H1 (cell line): ENCODE results near the gene NMNAT3. TPM values are rescaled to one million over a fixed set of nuclear protein-coding genes. Genes with fewer than 3 reads are reported as not detected.

ENCODE experiments used
- CTCF ChIA-PET: fragments of 300-600 bp; sonication (Branson Sonifier 250); formaldehyde crosslinking; loops from one replicate; lab custom pipeline; 2021; ENCODE audit not compliant: partially characterized antibody; lab: Charles Lee
- POLR2A ChIA-PET: fragments of 300-600 bp; sonication (Branson Sonifier 250); formaldehyde crosslinking; loops from one replicate; lab custom pipeline; 2021; ENCODE audit warnings: inconsistent platforms; ENCODE audit not compliant: partially characterized antibody; lab: Charles Lee
- DNase-seq, 2 experiments: peaks; one replicate each; pipeline versions ENCODE4 v3.0.0 to v3.0.0-alpha.2; 2010 to 2022; ENCODE audit warnings: low spot score in 2 of 2, low read depth in 1 of 2, mixed read lengths in 1 of 2
- FAIRE-seq: peaks from 2 replicates; lab custom pipeline; 2011; peaks lifted over from hg19 to GRCh38; lab: Jason Lieb, UNC
- H2AFZ ChIP-seq: 2 replicates; pipeline ENCODE4 v1.8.1; 2012; ENCODE audit warnings: low read length, inconsistent platforms
- H2AK5ac ChIP-seq: 2 replicates; pipeline ENCODE4 v1.6.1; 2013; ENCODE audit warnings: low read depth, low read length
- H2BK120ac ChIP-seq: replicated peaks from 2 replicates; pipeline ENCODE3; 2013; ENCODE audit warnings: low read depth, low read length, inconsistent platforms
- H2BK12ac ChIP-seq: 2 replicates; pipeline ENCODE4 v1.6.1; 2013; ENCODE audit warnings: low read depth, low read length
- H2BK15ac ChIP-seq: 2 replicates; pipeline ENCODE4 v1.6.1; 2013; ENCODE audit warnings: low read length
- H2BK20ac ChIP-seq: 2 replicates; pipeline ENCODE4 v1.6.1; 2013; ENCODE audit warnings: low read length
- H2BK5ac ChIP-seq: 2 replicates; pipeline ENCODE4 v1.6.1; 2013; ENCODE audit warnings: low read depth, low read length
- H3K14ac ChIP-seq: 2 replicates; pipeline ENCODE4 v1.6.1; 2013; ENCODE audit warnings: inconsistent platforms; ENCODE audit not compliant: insufficient read length
- H3K18ac ChIP-seq: 2 replicates; pipeline ENCODE4 v1.6.1; 2013; ENCODE audit warnings: low read length; ENCODE audit errors: extremely low read depth
- H3K23ac ChIP-seq: 2 replicates; pipeline ENCODE4 v1.6.1; 2013; ENCODE audit warnings: inconsistent platforms; ENCODE audit not compliant: insufficient read length
- H3K23me2 ChIP-seq: 2 replicates; pipeline ENCODE4 v1.6.1; 2013; ENCODE audit warnings: low read depth, low read length
- H3K27ac ChIP-seq: 2 replicates; pipeline ENCODE4 v1.6.1; 2011; ENCODE audit warnings: low read depth, low read length, inconsistent platforms
- H3K27me3 ChIP-seq, 4 experiments: replicated peaks in 1 of 4; 1 replicate in 1 of 4; 2 replicates in 3 of 4; pipeline versions ENCODE4 v1.6.1 to v1.8.1; 2011 to 2013; ENCODE audit warnings: low read length in 3 of 4, mild to moderate bottlenecking in 3 of 4, inconsistent platforms in 2 of 4, mixed read lengths in 2 of 4, moderate library complexity in 1 of 4; ENCODE audit not compliant: control insufficient read depth in 3 of 4, insufficient read depth in 3 of 4; ENCODE audit errors: extremely low read depth in 1 of 4
- H3K36me3 ChIP-seq, 4 experiments: 2 replicates each; pipeline versions ENCODE4 v1.6.1 to v1.8.1; 2011 to 2013; ENCODE audit warnings: mild to moderate bottlenecking in 4 of 4, low read length in 3 of 4, moderate library complexity in 2 of 4, control low read depth in 1 of 4, inconsistent platforms in 1 of 4; ENCODE audit not compliant: insufficient read depth in 4 of 4, control insufficient read depth in 2 of 4
- H3K4ac ChIP-seq: replicated peaks from 2 replicates; pipeline ENCODE3; 2013; ENCODE audit warnings: low read length, low read depth, mixed read lengths, inconsistent platforms; ENCODE audit not compliant: insufficient read length
- H3K4me1 ChIP-seq, 4 experiments: replicated peaks in 1 of 4; 1 replicate in 1 of 4; 2 replicates in 3 of 4; pipeline versions ENCODE4 v1.6.1 to v1.8.1; 2011 to 2013; ENCODE audit warnings: low read length in 3 of 4, inconsistent platforms in 2 of 4, mixed read lengths in 1 of 4; ENCODE audit not compliant: insufficient read depth in 4 of 4, control insufficient read depth in 3 of 4
- H3K4me2 ChIP-seq, 2 experiments: 2 replicates each; pipeline versions ENCODE4 v1.6.1 to v1.8.1; 2011 to 2013; ENCODE audit warnings: low read depth in 2 of 2, low read length in 2 of 2, control low read depth in 1 of 2, inconsistent platforms in 1 of 2, mild to moderate bottlenecking in 1 of 2; ENCODE audit not compliant: insufficient read depth in 1 of 2
- H3K4me3 ChIP-seq, 4 experiments: fragments of 200-600, 300-600 bp in 1 of 4; sonication (generic), shearing (Covaris generic), sonication (Bioruptor Twin) in 1 of 4; 2 replicates each; pipeline versions ENCODE4 v1.5.1 to v1.8.1; 2011 to 2016; ENCODE audit warnings: low read length in 4 of 4, low read depth in 3 of 4, control low read depth in 2 of 4, inconsistent platforms in 2 of 4, mild to moderate bottlenecking in 2 of 4, mixed read lengths in 1 of 4, moderate library complexity in 1 of 4; ENCODE audit not compliant: insufficient read depth in 2 of 4; ENCODE audit errors: extremely low read depth in 1 of 4
- H3K56ac ChIP-seq: replicated peaks from 2 replicates; pipeline ENCODE3; 2013; ENCODE audit warnings: low read depth, mild to moderate bottlenecking, mixed read lengths, low read length, inconsistent platforms; ENCODE audit not compliant: insufficient read length
- H3K79me1 ChIP-seq: 2 replicates; pipeline ENCODE4 v1.6.1; 2013; ENCODE audit warnings: low read depth, low read length, control low read depth
- H3K79me2 ChIP-seq, 2 experiments: 2 replicates each; pipeline versions ENCODE4 v1.6.1 to v1.8.1; 2012 to 2013; ENCODE audit warnings: low read length in 2 of 2, mild to moderate bottlenecking in 2 of 2, inconsistent platforms in 1 of 2; ENCODE audit not compliant: insufficient read depth in 2 of 2, control insufficient read depth in 1 of 2
- H3K9ac ChIP-seq, 4 experiments: replicated peaks in 1 of 4; 1 replicate in 1 of 4; 2 replicates in 3 of 4; pipeline versions ENCODE4 v1.6.1 to v1.8.1; 2011 to 2013; ENCODE audit warnings: low read depth in 3 of 4, low read length in 3 of 4, control low read depth in 2 of 4, mild to moderate bottlenecking in 2 of 4, moderate library complexity in 2 of 4, inconsistent platforms in 1 of 4; ENCODE audit errors: extremely low read depth in 1 of 4
- H3K9me3 ChIP-seq, 2 experiments: 2 replicates each; pipeline versions ENCODE4 v1.6.1 to v1.8.1; 2012 to 2013; ENCODE audit warnings: mild to moderate bottlenecking in 2 of 2, moderate library complexity in 2 of 2, control low read depth in 1 of 2, inconsistent platforms in 1 of 2, low read depth in 1 of 2, low read length in 1 of 2, mixed read lengths in 1 of 2; ENCODE audit not compliant: insufficient read depth in 2 of 2
- H4K20me1 ChIP-seq, 2 experiments: replicated peaks in 1 of 2; 2 replicates each; pipeline versions ENCODE3 to v1.8.1; 2011 to 2013; ENCODE audit warnings: inconsistent platforms in 2 of 2, low read length in 2 of 2, mild to moderate bottlenecking in 1 of 2; ENCODE audit not compliant: insufficient read depth in 2 of 2, control insufficient read depth in 1 of 2
- H4K5ac ChIP-seq: 2 replicates; pipeline ENCODE4 v1.6.1; 2013; ENCODE audit warnings: low read length, low read depth, mixed read lengths, inconsistent platforms; ENCODE audit not compliant: insufficient read length
- H4K8ac ChIP-seq: 2 replicates; pipeline ENCODE4 v1.8.0; 2013; ENCODE audit warnings: mild to moderate bottlenecking, moderate library complexity, low read length, inconsistent platforms; ENCODE audit not compliant: insufficient read depth; ENCODE audit errors: extremely low read depth
- H4K91ac ChIP-seq: replicated peaks from 2 replicates; pipeline ENCODE3; 2013; ENCODE audit warnings: low read length, mixed read lengths, inconsistent platforms; ENCODE audit not compliant: insufficient read length
- GABPA ChIP-seq: IDR thresholded peaks from 2 replicates; pipeline ENCODE4 v1.6.1; 2011; ENCODE audit warnings: mild to moderate bottlenecking, low read length, moderate library complexity, borderline replicate concordance; ENCODE audit not compliant: insufficient read depth
- GTF2F1 ChIP-seq: IDR thresholded peaks from 2 replicates; pipeline ENCODE4 v1.6.1; 2012; ENCODE audit warnings: low read depth, low read length, improper control_type of control experiment, borderline replicate concordance
- HDAC6 ChIP-seq: IDR thresholded peaks from one replicate; pipeline ENCODE4 v1.7.1; 2012; ENCODE audit warnings: low read depth, mild to moderate bottlenecking, inconsistent platforms, low read length, moderate library complexity
- NANOG ChIP-seq: IDR thresholded peaks from 2 replicates; pipeline ENCODE4 v1.6.1; 2011; ENCODE audit warnings: low read length, low read depth, mild to moderate bottlenecking, inconsistent platforms; ENCODE audit not compliant: insufficient read depth, poor library complexity, severe bottlenecking
- PHF8 ChIP-seq: fragments of 200-600 bp; sonication (generic); conservative IDR thresholded peaks from 2 replicates; pipeline ENCODE4 v1.7.1; 2012; ENCODE audit warnings: low read depth, mild to moderate bottlenecking, inconsistent platforms, low read length, moderate library complexity
- POLR2AphosphoS5 ChIP-seq: IDR thresholded peaks from 2 replicates; pipeline ENCODE4 v1.6.1; 2011; ENCODE audit warnings: low read depth, low read length
- RXRA ChIP-seq: IDR thresholded peaks from 2 replicates; pipeline ENCODE4 v1.6.1; 2011; ENCODE audit warnings: low read depth, mild to moderate bottlenecking, low read length, moderate library complexity; ENCODE audit not compliant: insufficient read depth
- SAP30 ChIP-seq: fragments of 300-600 bp; sonication (generic); IDR thresholded peaks from 2 replicates; pipeline ENCODE4 v1.7.1; 2012; ENCODE audit warnings: low read length, moderate library complexity, mild to moderate bottlenecking, inconsistent platforms; ENCODE audit not compliant: insufficient read depth, insufficient replicate concordance
- SIRT6 ChIP-seq: IDR thresholded peaks from one replicate; pipeline ENCODE4 v1.7.1; 2012; ENCODE audit warnings: low read length, inconsistent platforms
- TAF1 ChIP-seq: IDR thresholded peaks from 2 replicates; pipeline ENCODE4 v1.6.1; 2011; ENCODE audit warnings: mild to moderate bottlenecking, low read depth, low read length
- WGBS, 2 experiments: shearing (Covaris generic) in 1 of 2; methylation state at CpG; one replicate each; pipeline versions ENCODE4 v1.1.6 to v1.1.7; 2013 to 2015; ENCODE audit warnings: low lambda C conversion rate in 2 of 2, mixed read lengths in 2 of 2, inconsistent platforms in 1 of 2, low coverage in 1 of 2, missing lambda C conversion rate in 1 of 2; ENCODE audit not compliant: insufficient replicate concordance in 2 of 2, insufficient coverage in 1 of 2, insufficient read length in 1 of 2; ENCODE audit errors: extremely low coverage in 1 of 2, missing lambda C conversion rate in 1 of 2; 5-methylcytosine and 5-hydroxymethylcytosine counted together
- polyA plus RNA-seq, 7 experiments: library from polyadenylated mRNA; depleted of rRNA in 3 of 7; stranded (reverse) in 5 of 7; unstranded in 2 of 7; fragments of >200 nt in 5 of 7; fragments of 200-250 nt in 2 of 7; gene quantifications; 1 replicate in 5 of 7; 2 replicates in 1 of 7; 4 replicates in 1 of 7; pipeline versions ENCODE4 v1.2.1 to v1.2.3, GENCODE V29; 2011 to 2013; ENCODE audit warnings: missing spikeins in 2 of 7, mixed read lengths in 2 of 7
- total RNA-seq: library from RNA; stranded (reverse); fragmentation: NEBNext Ultra II Directional; extraction: Animal tissue kit (Norgen Biotek cat#: 25700); gene quantifications from 2 replicates; pipeline ENCODE4 v1.2.1, GENCODE V29; 2021
- TF ChIP-seq, protein P1 (sequence below): IDR thresholded peaks from 2 replicates; pipeline ENCODE4 v1.6.1; 2011; ENCODE audit warnings: low read length, improper control_type of control experiment
- TF ChIP-seq, protein P2 (sequence below): IDR thresholded peaks from 2 replicates; pipeline ENCODE4 v1.6.1; 2011; ENCODE audit warnings: low read depth, mild to moderate bottlenecking, low read length; ENCODE audit not compliant: insufficient read depth

The NMNAT3 gene
- total and polyA plus RNA-seq, 2 of the 8 experiments (the other 6 are each of a cell fraction or from before 2014, with no cell fraction given), result 4.2 to 4.3 TPM

DNA sequence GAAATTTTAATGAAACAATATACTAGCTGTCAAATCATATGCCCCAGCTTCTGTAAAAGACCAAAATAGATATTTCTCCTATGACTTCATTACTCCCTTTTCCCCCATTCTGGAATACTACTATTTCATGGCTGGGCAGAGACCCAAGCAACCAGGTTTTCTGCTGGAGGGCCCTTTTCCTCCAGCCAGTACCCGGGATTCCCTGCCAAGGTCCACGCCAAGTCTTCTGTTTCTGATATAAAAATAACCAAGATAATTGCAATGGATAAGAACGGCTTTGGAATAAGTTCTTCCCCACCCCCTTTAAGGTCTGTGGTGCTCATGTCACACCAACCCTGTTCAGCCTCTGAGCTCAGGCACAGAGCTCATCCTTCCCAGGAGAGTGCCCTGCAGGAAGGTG lies 17.2 kb upstream of the NMNAT3 start:
- no peak for FAIRE-seq
- CTCF ChIA-PET, result interaction anchor here (1.2 to 2.2 kb wide), 3 partner anchors 15 to 107 kb away, joined by 3 to 9 read pairs (median 5); no protein-coding TSS in a partner anchor
- H3K9me3 ChIP-seq, result no peaks in the 10 kb centered on the region
- TF ChIP-seq POLR2AphosphoS5, result no peak
- no peak for TF ChIP-seq GABPA
- no peak for TF ChIP-seq SAP30
- no peak for TF ChIP-seq TAF1
- TF ChIP-seq, protein P1, sequence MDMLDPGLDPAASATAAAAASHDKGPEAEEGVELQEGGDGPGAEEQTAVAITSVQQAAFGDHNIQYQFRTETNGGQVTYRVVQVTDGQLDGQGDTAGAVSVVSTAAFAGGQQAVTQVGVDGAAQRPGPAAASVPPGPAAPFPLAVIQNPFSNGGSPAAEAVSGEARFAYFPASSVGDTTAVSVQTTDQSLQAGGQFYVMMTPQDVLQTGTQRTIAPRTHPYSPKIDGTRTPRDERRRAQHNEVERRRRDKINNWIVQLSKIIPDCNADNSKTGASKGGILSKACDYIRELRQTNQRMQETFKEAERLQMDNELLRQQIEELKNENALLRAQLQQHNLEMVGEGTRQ, result no peak
- TF ChIP-seq GTF2F1, result no peak
- no peak for TF ChIP-seq NANOG
- TF ChIP-seq SIRT6, result no peak
- TF ChIP-seq HDAC6, result no peak
- TF ChIP-seq, protein P2, sequence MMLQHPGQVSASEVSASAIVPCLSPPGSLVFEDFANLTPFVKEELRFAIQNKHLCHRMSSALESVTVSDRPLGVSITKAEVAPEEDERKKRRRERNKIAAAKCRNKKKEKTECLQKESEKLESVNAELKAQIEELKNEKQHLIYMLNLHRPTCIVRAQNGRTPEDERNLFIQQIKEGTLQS, result no peak
- no peak for TF ChIP-seq RXRA
- TF ChIP-seq PHF8, result no peak

More for the DNA sequence above, 17.2 kb upstream of the NMNAT3 start:
- H2BK20ac ChIP-seq, result no peak overlapping the region
- H2BK120ac ChIP-seq, result no peak overlapping the region
- no peaks in the 10 kb centered on the region for H3K79me2 ChIP-seq
- no peaks in the 10 kb centered on the region for H4K20me1 ChIP-seq
- no peak overlapping the region for H3K9ac ChIP-seq
- H3K4me1 ChIP-seq, result peaks cover 0 to 8% (median 0%) of the 10 kb centered on the region in 4 experiments; a peak in 2 of 7 replicates
- no peaks in the 10 kb centered on the region for H3K36me3 ChIP-seq
- no peak overlapping the region for H3K4me3 ChIP-seq
- H2BK12ac ChIP-seq, result no peak overlapping the region
- no peaks in the 10 kb centered on the region for H3K27me3 ChIP-seq
- H3K23me2 ChIP-seq, result no peaks in the 10 kb centered on the region
- no peak overlapping the region for H2BK5ac ChIP-seq
- H3K56ac ChIP-seq, result no peak overlapping the region
- H3K14ac ChIP-seq, result no peak overlapping the region
- H4K8ac ChIP-seq, result no peak overlapping the region
- no peak overlapping the region for H3K4me2 ChIP-seq
- no peak overlapping the region for H3K18ac ChIP-seq
- POLR2A ChIA-PET, result no interaction called here
- H4K91ac ChIP-seq, result no peak overlapping the region
- DNase-seq, result no peak
- H4K5ac ChIP-seq, result no peak overlapping the region
- no peak overlapping the region for H2AFZ ChIP-seq
- no peaks in the 10 kb centered on the region for H3K79me1 ChIP-seq
- no peak overlapping the region for H2BK15ac ChIP-seq
- no peak overlapping the region for H3K27ac ChIP-seq
- no peak overlapping the region for H3K4ac ChIP-seq
- no peak overlapping the region for H2AK5ac ChIP-seq
- WGBS, 2 experiments, result 85% methylated on average over 3 of the region's 3 CpGs; no CpG with 5 or more reads in 1 of the 2 experiments
- no peak overlapping the region for H3K23ac ChIP-seq
